Measurements from ENCODE around the gene GLB1L.

- TF ChIP-seq POLR2A (IDR thresholded peaks at IDR 0.05) (no peak), CTCF (IDR thresholded peaks at IDR 0.05) (no peak)
Measured at GRCh38 chr2:219205165-219205538, 40.1 kb downstream of the GLB1L start.
